ENCODE data around the gene DISC1.

- TF ChIP-seq, protein P1, sequence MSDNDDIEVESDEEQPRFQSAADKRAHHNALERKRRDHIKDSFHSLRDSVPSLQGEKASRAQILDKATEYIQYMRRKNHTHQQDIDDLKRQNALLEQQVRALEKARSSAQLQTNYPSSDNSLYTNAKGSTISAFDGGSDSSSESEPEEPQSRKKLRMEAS (IDR thresholded peaks at IDR 0.05; ENCODE audit: insufficient read depth, insufficient read length), result no peak
- no peak for TF ChIP-seq EZH2 (IDR thresholded peaks at IDR 0.05; ENCODE audit: borderline replicate concordance, low read depth, low read length, severe bottlenecking)
- TF ChIP-seq POLR2AphosphoS5 (IDR thresholded peaks at IDR 0.05; ENCODE audit: insufficient read depth, low read depth, low read length), result no peak
- TF ChIP-seq, protein P2, sequence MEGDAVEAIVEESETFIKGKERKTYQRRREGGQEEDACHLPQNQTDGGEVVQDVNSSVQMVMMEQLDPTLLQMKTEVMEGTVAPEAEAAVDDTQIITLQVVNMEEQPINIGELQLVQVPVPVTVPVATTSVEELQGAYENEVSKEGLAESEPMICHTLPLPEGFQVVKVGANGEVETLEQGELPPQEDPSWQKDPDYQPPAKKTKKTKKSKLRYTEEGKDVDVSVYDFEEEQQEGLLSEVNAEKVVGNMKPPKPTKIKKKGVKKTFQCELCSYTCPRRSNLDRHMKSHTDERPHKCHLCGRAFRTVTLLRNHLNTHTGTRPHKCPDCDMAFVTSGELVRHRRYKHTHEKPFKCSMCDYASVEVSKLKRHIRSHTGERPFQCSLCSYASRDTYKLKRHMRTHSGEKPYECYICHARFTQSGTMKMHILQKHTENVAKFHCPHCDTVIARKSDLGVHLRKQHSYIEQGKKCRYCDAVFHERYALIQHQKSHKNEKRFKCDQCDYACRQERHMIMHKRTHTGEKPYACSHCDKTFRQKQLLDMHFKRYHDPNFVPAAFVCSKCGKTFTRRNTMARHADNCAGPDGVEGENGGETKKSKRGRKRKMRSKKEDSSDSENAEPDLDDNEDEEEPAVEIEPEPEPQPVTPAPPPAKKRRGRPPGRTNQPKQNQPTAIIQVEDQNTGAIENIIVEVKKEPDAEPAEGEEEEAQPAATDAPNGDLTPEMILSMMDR (IDR thresholded peaks at IDR 0.05; ENCODE audit: extremely low read depth in 1 of 2, insufficient read depth in 1 of 2, low read depth in 1 of 2, low read length in 2 of 2), result no peak
- TF ChIP-seq POLR2A (IDR thresholded peaks at IDR 0.05; ENCODE audit: low read depth, low read length), result no peak
- TF ChIP-seq MYC (IDR thresholded peaks at IDR 0.05; ENCODE audit: low read depth, low read length), result no peak
- no peak for TF ChIP-seq GATA2 (IDR thresholded peaks at IDR 0.05; ENCODE audit: insufficient read depth, insufficient read length, low read depth, low read length)
- no peak for TF ChIP-seq FOS (IDR thresholded peaks at IDR 0.05; ENCODE audit: borderline replicate concordance, insufficient read depth, low read length)
These were observed 181.0 kb downstream of the DISC1 start for GRCh38 chr1:231807541-231807940.
